ENCODE data around the gene CDYL2.

CDYL2 gene

DNA sequence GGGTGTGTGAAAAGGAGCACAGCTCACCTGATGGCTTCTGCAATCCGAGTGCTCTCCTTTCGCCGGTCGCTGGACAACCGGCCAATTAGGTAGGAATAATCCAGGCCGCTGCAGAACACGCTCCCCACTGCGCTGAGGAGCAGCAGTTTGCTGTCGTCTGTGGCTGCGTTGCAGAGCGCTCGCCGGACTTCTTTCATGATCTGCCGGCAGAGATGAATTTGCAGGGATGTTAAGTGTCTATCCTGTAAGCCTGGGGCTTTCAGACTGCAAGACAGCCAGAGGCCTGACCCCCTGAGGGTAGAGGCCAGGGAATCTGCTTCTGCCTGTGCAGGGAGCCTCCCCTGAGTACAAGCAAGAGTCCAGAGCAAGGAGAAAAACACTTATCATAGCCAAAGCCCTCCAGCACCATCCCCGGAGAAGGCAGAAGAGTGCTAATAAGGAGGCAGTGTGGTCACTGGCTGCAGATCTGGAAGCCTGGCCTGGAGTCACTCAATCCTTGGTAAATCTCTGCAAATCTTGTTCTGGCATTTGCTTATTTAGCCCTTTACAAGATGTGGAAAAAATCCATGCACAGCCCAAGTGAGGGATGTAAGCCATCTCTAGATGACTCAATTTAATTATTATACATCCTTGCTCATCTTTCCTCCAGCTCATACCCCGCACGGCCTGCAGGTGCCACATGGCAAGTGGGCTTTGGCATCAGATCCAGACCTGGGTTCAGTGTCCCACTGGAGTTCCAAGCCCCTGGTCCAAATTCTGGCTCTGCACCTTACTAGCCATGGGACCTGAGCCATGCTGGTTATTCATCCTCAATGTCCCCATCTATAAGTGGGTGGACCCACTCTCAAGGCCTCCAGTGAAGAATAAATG lies 183.4 kb downstream of the CDYL2 start:
- no peak for DNase-seq (ENCODE audit: low spot score)

DNA sequence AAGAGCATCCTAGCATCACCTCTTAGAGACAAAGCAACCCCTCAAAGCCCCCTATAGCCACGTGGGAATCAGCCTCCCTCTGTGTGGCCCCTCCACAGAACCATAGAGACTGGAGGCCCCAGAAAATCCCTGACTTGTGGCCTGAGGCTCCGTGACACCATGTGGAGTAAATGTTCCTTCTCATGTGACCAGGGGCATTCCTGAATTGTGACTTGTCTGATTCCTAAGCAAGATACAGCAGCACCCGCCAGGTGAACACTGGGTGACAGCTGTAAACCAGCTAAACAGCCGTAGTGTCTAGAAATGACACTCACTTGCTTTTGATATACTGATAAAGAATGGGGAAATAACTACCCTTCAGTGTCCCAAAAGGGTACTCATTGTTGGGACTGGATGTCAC lies 184.6 kb downstream of the CDYL2 start:
- no peak for DNase-seq (ENCODE audit: low spot score)

DNA sequence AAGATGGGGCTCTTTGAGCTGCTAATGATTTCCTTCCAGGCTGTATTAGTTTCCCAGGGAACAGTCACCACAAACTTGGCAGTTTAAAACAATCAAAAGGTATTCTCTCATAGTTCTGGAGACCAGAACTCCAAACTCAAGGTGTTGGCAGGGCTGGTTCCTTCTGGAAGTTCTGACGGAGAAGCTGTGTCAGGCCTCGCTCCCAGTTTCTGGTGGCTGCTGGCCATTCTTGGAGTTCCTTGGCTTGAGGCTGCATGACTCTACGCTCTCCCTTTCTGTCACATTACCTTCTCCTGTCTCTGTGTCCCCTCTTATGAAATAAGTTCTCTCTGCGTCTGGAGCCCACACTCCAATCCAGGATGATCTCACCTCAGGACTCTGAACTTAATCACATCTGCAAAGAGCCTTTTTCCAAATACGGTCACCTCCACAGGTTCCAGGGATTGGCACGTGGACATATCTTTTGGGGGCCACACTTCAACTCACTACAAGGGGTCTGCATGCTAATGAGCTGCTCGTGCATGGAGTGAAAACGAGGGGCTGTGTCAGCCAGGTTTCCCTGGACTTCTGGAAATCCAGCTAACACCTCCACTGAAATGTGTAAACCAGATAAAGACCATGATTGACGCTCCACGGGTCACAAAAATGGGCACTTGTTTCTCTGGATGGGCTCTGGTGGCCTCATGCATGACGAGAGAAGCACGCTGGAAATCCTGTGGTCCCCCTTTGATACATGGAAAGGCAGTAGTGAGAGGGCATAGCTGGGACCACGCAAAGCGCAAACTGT lies 185.3 kb downstream of the CDYL2 start:
- DNase-seq (ENCODE audit: low spot score): no peak

DNA sequence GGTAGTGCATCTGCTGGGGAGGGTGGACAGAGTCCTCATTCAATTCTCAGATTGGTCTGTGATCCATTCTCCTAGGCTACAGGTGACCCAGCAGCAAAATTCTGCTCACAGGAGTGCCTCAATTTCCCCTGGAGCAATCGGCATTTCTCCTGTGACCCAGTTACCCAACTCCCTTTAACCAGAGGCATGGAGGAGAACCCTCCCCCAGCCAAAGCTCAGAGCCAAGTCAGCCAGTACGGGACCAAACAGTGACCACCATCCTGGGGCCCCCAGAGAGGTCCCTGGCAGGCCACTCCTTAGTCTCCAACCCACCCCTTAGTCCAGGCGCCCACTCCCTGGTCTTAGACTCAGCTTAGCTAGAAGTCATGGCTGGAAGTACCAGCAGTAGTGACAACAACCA lies 188.0 kb downstream of the CDYL2 start:
- no peak for DNase-seq (ENCODE audit: low spot score)

DNA sequence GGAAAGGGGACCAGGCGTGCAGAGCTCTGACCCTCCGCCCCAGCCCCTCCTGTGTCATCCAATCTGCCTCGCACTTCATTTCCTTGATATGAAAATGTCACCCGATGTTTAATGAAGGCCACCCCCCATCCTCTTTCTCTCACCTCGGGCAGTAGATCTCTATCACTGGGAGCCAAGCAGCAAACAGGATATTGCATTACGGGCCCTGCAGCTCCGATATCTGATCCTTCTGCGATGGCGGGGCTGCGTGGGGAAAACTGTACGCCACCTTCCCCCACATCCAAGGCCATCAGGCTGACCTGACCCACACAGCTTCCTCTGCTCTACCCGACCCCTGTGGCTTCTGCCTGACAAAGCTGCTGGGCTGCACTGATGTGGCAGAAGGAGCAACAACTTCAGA lies 188.7 kb downstream of the CDYL2 start:
- DNase-seq (ENCODE audit: low spot score): no peak

DNA sequence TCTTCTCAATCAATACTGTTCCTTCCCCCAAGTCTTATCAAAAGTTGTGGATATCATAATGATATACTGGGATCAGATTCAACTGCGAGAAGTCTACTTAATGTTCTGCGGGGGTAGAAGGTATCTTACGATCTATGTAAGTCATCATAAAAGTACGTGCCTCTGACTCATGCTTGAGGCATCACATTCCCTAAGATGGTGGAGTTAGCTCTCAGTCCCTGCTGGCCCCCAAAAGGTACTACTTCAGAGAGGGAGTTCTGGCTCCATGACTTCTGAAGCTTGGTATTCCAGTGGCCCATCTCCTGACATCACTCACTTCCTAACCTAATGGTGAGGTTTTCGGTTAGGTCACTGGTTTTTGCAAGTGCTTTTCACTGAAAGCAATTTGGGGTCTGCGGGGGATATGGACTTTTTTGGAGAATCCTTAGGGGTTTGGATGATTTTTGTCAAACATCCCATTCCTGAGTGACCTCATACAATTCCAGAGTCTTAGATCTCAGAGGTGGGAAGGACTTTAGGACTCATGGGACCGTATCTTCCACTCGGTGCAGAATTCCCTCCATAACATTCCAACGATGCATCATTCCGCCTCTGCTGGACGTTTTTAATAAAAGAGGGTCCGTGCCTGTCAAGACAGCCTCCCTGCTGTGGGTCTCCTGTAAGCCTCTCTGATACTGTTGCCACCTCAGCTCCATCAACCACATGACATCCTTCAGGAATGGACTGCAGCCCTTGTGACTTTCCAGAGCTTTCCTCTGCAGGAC lies 189.3 kb downstream of the CDYL2 start:
- DNase-seq (ENCODE audit: low spot score): no peak

DNA sequence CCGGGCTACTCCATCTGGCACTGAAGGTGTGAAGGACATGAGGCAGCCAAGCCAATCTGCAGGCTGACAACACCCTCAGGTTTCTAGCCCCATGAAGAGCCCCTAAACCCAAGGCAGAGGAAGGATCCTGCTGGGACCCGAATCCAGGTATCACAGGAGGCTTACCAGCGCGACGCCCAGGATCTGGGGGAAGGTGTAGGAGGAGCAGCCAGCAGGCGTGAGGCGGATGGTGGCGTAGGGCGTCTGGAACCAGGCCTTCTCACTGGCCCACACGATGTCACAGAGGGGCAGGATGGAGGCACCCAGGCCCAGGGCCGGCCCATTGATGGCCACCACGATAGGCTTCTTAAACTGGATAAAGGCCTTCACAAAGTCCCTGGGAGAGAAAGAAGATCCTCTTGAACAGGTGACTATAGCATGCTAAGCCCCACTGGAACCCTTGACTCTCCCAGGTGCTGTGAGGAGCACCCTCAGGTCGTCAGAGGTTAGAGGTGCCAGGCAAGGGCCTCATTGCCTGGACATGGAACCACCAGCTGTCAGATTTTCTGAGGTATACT lies 191.9 kb downstream of the CDYL2 start:
- no peak for DNase-seq (ENCODE audit: low spot score)

DNA sequence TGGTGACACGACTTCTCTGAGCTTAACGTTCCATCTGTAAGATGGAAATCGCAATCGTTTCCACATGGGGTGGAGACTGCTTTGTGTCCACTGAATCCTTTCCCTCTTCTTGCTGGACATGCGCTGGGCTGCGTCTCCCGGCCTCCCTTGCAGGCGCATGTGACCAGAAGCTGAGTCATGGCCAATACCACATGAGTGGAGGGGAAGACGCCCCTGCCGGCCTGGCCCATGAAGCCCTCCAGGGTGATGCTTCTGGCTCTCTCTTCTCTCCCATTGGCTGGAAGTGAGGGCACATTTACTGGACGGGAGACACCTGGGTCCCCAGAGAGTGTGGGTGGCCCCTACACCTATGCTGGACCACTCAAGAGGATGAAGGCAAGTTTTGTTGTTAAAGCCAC lies 192.5 kb downstream of the CDYL2 start:
- no peak for DNase-seq (ENCODE audit: low spot score)

DNA sequence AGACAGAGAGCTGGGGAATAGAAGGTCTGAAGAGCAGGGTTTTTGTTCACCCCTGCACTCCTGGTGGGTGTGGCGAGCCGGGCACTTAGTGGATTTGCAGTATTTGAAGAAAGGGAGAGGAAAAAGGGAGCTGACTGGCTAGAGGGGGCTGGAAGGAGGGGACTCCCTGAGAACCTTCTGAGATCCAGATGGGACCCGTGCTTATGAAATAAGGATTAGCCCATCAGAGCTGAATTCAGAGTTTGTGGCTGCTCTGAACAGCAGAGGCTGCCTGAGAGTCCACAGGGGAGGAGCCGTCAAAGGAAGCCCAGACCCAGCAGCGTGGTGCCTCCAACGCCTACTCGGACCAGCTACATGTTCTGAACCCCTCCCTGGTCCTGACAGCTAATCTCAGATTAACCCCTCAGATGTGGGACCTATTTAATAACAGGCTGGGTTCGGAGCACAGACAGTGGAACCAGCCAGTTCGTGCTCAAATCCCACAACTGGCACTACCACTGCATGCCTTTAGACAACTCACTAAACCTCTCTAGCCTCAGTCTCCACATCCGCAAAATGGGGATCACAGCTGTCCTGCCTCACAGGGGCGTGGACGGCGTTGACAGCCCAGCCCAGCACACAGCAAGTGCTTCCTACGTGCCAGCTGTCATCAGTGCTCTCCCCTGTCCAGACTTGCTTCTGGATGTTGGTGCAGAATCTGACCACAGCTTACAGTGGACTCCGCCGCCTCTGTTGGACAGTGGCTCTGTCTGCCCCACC lies 193.0 kb downstream of the CDYL2 start:
- no peak for DNase-seq (ENCODE audit: low spot score)

DNA sequence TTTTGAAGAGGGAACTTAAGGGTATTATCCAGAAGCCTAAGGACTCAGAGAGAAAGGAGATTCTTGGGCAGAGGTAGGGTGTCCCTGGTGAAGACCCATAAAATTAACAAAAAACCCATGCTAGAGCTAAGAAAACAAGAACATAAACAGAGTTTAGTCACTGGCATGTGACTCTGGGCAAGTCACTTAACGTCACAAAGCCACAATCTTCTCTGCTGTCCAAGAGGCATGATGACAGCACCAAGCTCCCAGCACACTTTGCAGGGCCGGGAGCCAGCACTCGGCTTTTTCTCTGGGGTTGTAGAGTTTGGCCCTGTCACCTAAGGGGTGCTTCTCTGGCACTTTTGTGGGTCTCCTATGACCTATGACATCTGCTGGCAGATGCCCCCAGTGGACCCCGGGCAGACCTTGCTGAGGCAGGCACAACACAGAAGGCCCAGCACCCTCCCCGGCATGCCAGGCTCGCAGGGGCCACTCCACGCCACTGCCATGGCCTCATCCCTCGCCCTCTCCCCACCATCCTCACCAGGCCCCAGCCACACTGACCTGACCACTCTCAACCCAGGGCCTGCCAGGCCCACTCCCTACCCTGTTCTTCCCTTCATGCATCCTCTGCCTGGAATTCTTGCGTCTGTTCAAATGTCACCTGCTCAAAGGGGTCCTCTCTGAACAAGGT lies 193.8 kb downstream of the CDYL2 start:
- DNase-seq (ENCODE audit: low spot score): no peak

DNA sequence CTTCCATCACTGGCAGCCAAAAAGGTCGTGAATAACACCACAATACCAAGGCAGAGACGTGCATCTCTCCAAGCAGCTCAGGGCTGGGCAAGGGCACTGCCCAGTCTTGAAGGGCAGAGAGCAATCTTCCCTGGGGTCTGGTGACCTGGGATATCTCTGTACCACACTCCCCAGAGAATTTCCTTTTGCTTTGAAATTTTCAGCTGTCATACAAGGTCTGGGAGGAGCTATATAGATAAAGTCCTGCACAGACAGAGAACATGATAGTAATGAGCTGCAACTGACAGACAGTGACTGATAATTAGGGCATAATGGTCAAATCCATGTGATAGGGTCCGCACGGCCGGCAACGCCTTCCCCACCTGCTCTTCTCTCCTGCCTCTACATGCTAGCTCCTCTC lies 195.5 kb downstream of the CDYL2 start:
- DNase-seq (ENCODE audit: low spot score): no peak

DNA sequence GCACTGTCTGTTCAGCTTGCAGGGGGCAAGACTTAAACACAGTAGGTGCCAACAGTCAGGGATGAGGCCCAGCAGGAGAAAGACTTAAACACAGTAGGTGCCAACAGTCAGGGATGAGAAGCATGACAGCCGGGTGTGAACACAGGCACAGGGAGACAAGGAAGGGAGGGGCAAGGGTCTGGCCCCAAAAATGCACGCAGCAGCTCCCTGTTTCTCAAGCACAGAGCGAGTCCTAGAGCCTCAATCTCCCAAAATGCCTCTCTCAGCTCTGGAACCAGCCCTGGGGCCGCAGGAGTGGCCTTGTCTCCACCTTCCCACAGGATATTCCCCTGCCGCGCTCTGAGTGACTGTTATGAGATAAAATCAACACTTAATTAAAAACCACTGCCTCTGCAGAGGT lies 197.2 kb downstream of the CDYL2 start:
- no peak for DNase-seq (ENCODE audit: low spot score)

DNA sequence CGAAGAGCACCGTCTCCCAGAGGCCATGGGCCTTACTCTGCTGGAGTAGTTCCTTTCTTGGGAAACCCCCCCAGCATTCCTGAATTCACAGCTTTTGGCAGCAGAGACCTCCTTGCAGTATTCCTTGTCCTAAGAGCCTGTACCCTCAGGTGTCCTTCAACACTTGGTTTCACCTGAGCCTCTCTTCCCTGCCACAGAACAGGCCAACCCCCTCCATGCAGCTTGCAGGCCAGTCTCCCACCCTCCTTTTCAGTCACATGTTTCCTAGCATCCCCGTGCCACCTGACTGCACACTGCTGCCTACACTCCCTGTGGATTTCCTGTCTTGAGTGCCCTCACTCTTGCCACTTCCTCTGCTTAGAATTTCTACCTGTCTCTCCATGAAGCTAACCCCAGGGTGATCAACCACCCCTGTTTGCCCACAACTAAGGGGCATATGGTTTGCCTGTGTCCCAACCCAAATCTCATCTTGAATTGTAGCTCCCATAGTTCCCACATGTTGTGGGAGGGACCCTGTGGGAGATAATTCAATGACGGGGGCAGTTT lies 198.1 kb downstream of the CDYL2 start:
- DNase-seq (ENCODE audit: low spot score): no peak

DNA sequence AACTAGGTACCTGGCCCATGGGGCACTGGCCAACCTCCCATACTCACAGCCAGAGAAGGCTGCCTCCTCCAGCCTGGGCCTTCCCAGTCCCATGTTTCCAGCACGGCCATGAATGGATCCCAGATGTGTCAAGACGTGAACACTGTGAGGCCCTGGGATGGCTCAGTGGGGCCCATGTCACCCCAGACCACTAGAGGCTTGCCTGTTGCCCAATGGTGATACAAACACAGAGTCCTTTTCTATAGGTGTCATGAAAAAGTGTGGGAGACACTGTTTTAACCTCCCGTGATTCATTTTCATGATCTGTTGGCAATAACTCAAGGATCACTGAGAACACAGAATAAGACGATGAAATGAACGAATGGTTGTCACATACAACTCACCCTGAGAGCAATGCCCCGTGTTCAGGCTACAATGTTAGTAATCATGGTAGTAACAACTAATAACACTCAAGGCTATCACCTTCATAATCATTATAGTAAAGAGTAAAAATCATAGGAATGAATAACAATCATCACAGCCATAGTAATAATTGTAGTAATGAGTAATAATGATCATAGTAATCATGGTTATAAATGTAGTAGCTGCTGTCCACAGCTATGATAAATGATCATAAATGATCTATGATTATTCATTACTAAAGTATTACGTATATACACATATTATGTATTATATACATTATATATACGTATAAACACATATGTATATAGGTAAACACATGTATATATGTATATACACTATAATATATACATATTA lies 199.6 kb downstream of the CDYL2 start:
- no peak for DNase-seq (ENCODE audit: low spot score)

DNA sequence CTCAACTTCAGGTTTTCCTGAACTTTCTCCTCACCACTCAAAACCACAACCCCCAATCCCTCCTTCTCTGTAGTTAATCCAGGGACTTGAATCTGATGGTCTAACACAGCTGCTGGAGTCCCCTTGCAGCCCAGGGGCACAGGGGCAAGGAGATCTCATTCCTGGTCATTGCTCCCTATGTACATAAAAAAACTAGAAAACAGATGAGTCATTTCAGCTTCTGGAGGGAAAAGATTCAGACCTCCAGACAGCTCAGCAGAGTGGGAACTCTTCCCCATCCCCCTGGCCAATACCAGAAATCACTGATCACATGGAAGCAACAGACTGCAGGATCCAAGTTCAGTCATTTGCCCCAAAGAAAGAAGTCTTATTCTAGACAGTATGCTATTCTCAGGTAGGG lies 201.5 kb downstream of the CDYL2 start:
- no peak for DNase-seq (ENCODE audit: low spot score)

DNA sequence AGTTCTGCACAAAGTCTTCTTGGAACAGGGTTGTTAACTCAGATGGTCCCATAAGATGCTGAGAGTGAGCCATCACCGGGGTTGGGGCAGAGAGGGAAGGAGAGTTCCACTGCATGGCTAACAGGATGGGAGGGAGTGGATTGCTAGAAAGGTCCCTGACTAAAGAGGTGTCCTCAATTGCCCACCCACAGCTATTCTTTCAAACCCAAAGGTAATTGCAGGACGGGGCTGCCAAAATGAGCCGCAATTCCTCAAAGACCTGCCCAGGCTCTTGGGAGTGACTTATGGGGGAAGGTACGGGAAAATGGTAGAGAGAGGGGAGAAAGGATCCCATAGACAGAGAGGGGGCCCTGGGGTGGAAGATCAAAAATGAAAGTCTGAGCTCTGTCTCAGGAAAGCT lies 203.2 kb downstream of the CDYL2 start:
- no peak for DNase-seq (ENCODE audit: low spot score)

DNA sequence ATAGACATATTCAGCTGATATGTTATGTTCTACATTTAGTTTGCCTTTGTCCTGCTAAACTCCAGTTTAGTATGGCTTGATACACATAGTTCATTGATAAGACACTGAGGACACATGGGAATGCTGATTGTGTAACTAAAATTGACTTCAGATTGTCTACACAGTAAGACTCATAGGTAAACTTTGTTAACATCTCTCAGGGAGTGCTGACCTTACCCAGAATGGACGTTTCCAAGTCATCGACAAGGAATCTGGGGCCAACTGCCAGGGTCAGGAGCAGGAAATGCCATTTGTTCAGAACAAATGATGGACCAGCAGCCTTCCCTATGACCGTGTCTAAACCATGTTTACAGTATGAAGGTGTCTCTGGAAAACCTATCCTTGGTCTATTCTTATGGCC lies 204.9 kb downstream of the CDYL2 start:
- DNase-seq (ENCODE audit: low spot score): no peak

DNA sequence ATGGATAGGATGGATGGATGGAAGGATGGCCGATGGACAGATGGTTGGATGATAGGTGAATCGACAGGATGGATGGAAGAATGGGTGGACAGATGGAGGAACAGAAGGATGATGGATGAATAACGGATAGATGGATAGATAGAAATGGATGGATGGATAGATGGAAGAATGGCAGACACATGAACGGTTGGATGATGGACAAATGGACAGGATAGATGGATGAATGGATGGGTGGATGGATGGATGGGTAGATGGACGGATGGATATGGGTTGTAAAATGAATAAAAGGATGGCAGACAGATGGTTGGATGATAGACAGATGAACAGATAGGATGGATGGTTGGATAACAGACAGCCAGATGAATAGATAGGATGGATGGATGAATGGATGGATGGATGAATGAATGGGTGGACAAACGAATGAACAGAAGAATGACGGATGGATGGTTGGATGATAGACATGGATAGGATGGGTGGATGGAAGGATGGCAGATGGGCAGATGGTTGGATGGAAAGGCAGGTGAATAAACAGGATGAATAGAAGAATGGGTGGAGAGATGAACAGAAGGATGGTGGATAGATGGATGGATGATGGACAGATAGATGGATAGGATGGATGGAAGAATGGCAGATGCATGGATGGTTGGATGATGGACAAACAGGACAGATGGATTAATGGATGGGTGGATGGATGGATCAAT lies 207.7 kb downstream of the CDYL2 start:
- no peak for DNase-seq (ENCODE audit: low spot score)

DNA sequence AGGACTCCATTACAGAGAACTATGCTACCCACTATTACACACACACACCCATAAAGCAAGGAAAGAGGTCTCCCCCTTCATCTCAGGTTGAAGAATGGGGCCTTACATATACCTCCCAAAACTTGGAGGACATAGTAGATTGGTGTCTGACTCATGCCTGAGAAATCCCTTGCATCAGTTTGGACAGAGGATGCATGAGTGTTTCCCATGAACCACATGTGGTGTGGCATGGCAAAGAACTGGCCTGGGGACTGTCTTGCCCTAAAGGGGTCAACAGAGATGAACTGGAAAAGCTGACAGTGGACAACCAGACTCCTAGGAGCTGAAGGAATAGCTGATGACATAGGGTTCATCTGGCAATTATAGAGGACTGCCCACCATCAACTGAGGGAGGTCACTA lies 209.6 kb downstream of the CDYL2 start:
- no peak for DNase-seq (ENCODE audit: low spot score)

Data from pons (tissue), 1 donor.